HepG2 (cell line): ENCODE results near the gene DRAXIN. TPM values are rescaled to one million over a fixed set of nuclear protein-coding genes. Genes with fewer than 3 reads are reported as not detected.

Source experiments
- ATAC-seq: fragments of 200-7000 bp; cut with Tn5 transposase; 3 replicates; pipeline ENCODE4 v1.9.1; 2020; ENCODE audit warnings: mild to moderate bottlenecking, moderate library complexity
- BruUV-seq: library from RNA; stranded (reverse); fragments of 400-500 nt; replicated peaks from 2 replicates; lab custom pipeline; 2021; lab: Mats Ljungman, UMichigan
- CTCF ChIA-PET: fragments of 300-600 bp; formaldehyde crosslinking; extraction: SDS; loops from one replicate; lab custom pipeline; 2021; ENCODE audit warnings: low total read pairs, inconsistent platforms, low intra/inter-chr PET ratio; lab: Yijun Ruan, JAX
- POLR2A ChIA-PET: fragments of 350-600 bp; sonication (Branson Sonifier 250); formaldehyde crosslinking; loops from one replicate; lab custom pipeline; 2020; ENCODE audit warnings: antibody characterized with exemption, inconsistent platforms; lab: Yijun Ruan, JAX
- DNase-seq: peaks from one replicate; pipeline ENCODE4 v3.0.0-alpha.2; 2015; ENCODE audit warnings: low spot score
- FAIRE-seq: peaks from 3 replicates; lab custom pipeline; 2011; peaks lifted over from hg19 to GRCh38; lab: Jason Lieb, UNC
- H2AFZ ChIP-seq: one replicate; pipeline ENCODE4 v1.6.1; 2011; ENCODE audit warnings: low read length, inconsistent platforms
- H3K27ac ChIP-seq: fragments of 300-600 bp; 3 replicates; pipeline ENCODE4 v1.8.0; 2011; ENCODE audit warnings: mixed run types, mild to moderate bottlenecking, mixed read lengths, low read length, inconsistent platforms; ENCODE audit not compliant: insufficient read depth; ENCODE audit errors: extremely low read length
- H3K27me3 ChIP-seq, 2 experiments: fragments of 200-600 bp in 1 of 2; 2 replicates in 1 of 2; 3 replicates in 1 of 2; pipeline versions ENCODE4 v1.6.0 to v1.8.0; 2011; ENCODE audit warnings: low read length in 2 of 2, mild to moderate bottlenecking in 2 of 2, moderate library complexity in 2 of 2, inconsistent platforms in 1 of 2; ENCODE audit not compliant: insufficient read depth in 2 of 2, control insufficient read depth in 1 of 2
- H3K36me3 ChIP-seq, 2 experiments: fragments of 200-600 bp in 1 of 2; replicated peaks in 1 of 2; 2 replicates in 1 of 2; 3 replicates in 1 of 2; pipeline versions ENCODE4 v1.5.1 to v1.8.0; 2011; ENCODE audit warnings: low read length in 2 of 2, inconsistent platforms in 1 of 2; ENCODE audit not compliant: insufficient read depth in 2 of 2, control insufficient read depth in 1 of 2
- H3K4me1 ChIP-seq: 2 replicates; pipeline ENCODE4 v1.5.1; 2012; ENCODE audit warnings: low read length, inconsistent platforms; ENCODE audit not compliant: insufficient read depth
- H3K4me2 ChIP-seq: 2 replicates; pipeline ENCODE4 v1.6.0; 2011; ENCODE audit warnings: low read depth, low read length, inconsistent platforms
- H3K4me3 ChIP-seq, 3 experiments: fragments of 200-600 bp in 1 of 3; sonication (generic), shearing (Covaris generic) in 1 of 3; replicated peaks in 1 of 3; 2 replicates each; pipeline ENCODE4 v1.5.1; 2011 to 2016; ENCODE audit warnings: low read length in 3 of 3, inconsistent platforms in 2 of 3, low read depth in 2 of 3, mild to moderate bottlenecking in 2 of 3, control low read depth in 1 of 3, mixed read lengths in 1 of 3; ENCODE audit not compliant: insufficient read depth in 1 of 3
- H3K79me2 ChIP-seq: one replicate; pipeline ENCODE4 v1.6.1; 2011; ENCODE audit warnings: low read length, inconsistent platforms; ENCODE audit not compliant: insufficient read depth
- H3K9ac ChIP-seq: 2 replicates; pipeline ENCODE4 v1.6.0; 2011; ENCODE audit warnings: mild to moderate bottlenecking, low read depth, low read length, inconsistent platforms; ENCODE audit not compliant: insufficient read depth
- H3K9me3 ChIP-seq: 2 replicates; pipeline ENCODE4 v1.5.1; 2012; ENCODE audit warnings: mild to moderate bottlenecking, low read length
- H4K20me1 ChIP-seq: 2 replicates; pipeline ENCODE4 v1.6.0; 2011; ENCODE audit warnings: inconsistent platforms, mild to moderate bottlenecking, low read length, moderate library complexity; ENCODE audit not compliant: insufficient read depth
- ADNP ChIP-seq: sonication (generic); formaldehyde crosslinking; IDR thresholded peaks from 2 replicates; pipeline ENCODE4 v1.4.0; 2020; ENCODE audit warnings: missing genetic modification reagents
- CREB1 ChIP-seq, 2 experiments: fragments of 450-650 bp in 1 of 2; IDR thresholded peaks; 2 replicates each; pipeline ENCODE4 v1.6.1; 2016 to 2017; ENCODE audit warnings: control low read depth in 1 of 2, mild to moderate bottlenecking in 1 of 2, missing compliant biosample characterization in 1 of 2, missing genetic modification characterization in 1 of 2
- HDAC1 ChIP-seq: sonication (generic); formaldehyde crosslinking; IDR thresholded peaks from 2 replicates; pipeline ENCODE4 v1.5.1; 2020; ENCODE audit warnings: mild to moderate bottlenecking, missing genetic modification reagents
- POLR2G ChIP-seq: fragments of 200-400 bp; formaldehyde crosslinking; IDR thresholded peaks from 2 replicates; pipeline ENCODE4 v1.6.1; 2018; ENCODE audit warnings: mild to moderate bottlenecking, low read depth, low read length, moderate library complexity
- SAP130 ChIP-seq: IDR thresholded peaks from 2 replicates; pipeline ENCODE4 v1.6.1; 2016; ENCODE audit warnings: low read depth
- ZKSCAN5 ChIP-seq: sonication (generic); formaldehyde crosslinking; IDR thresholded peaks from 2 replicates; pipeline ENCODE4 v1.5.1; 2020; ENCODE audit warnings: mild to moderate bottlenecking, missing genetic modification reagents
- ZKSCAN8 ChIP-seq: IDR thresholded peaks from 2 replicates; pipeline ENCODE4 v1.6.1; 2016; ENCODE audit warnings: borderline replicate concordance, missing genetic modification reagents, missing compliant biosample characterization
- ZNF510 ChIP-seq: sonication (generic); formaldehyde crosslinking; IDR thresholded peaks from 2 replicates; pipeline ENCODE4 v1.4.0; 2020; ENCODE audit warnings: low read depth, mild to moderate bottlenecking, missing genetic modification reagents
- ZNF547 ChIP-seq: sonication (generic); formaldehyde crosslinking; IDR thresholded peaks from 2 replicates; pipeline ENCODE4 v1.5.1; 2020; ENCODE audit warnings: mild to moderate bottlenecking, missing genetic modification reagents
- ZNF761 ChIP-seq: sonication (generic); formaldehyde crosslinking; conservative IDR thresholded peaks from 2 replicates; pipeline ENCODE4 v1.4.0; 2020; ENCODE audit warnings: mild to moderate bottlenecking, missing genetic modification reagents
- ZSCAN25 ChIP-seq: sonication (generic); formaldehyde crosslinking; IDR thresholded peaks from 2 replicates; pipeline ENCODE4 v1.8.0; 2022; ENCODE audit warnings: mild to moderate bottlenecking, missing genetic modification reagents
- ZSCAN29 ChIP-seq: sonication (generic); formaldehyde crosslinking; conservative IDR thresholded peaks from 2 replicates; pipeline ENCODE4 v1.4.0; 2020; ENCODE audit warnings: mild to moderate bottlenecking, missing genetic modification reagents
- WGBS: methylation state at CpG from one replicate; pipeline ENCODE4 v1.1.6; 2017; ENCODE audit warnings: low lambda C conversion rate; 5-methylcytosine and 5-hydroxymethylcytosine counted together
- in situ Hi-C: cut with HindIII; loops from 2 replicates; pipeline ENCODE4 v1.10.0; 2017; ENCODE audit warnings: low pct_unique_long_range_greater_than_20kb; ENCODE audit not compliant: extremely low pct_ligation_motif_present
- intact Hi-C: fragments of 100-400 bp; cut with micrococcal nuclease; formaldehyde crosslinking; loops from one replicate; pipeline ENCODE4 v1.10.0; 2022; ENCODE audit not compliant: unreplicated experiment
- polyA plus RNA-seq, 8 experiments: library from polyadenylated mRNA; depleted of rRNA in 3 of 8; stranded (reverse) in 7 of 8; unstranded in 1 of 8; fragments of >200 nt; fragmentation: Illumina TruSeq in 4 of 8; extraction: Trizol in 4 of 8; gene quantifications; 2 replicates each; pipeline versions ENCODE4 v1.2.1 to v1.2.3, GENCODE V29; 2011 to 2016; ENCODE audit warnings: low read depth in 4 of 8, missing spikeins in 1 of 8, mixed read lengths in 1 of 8; ENCODE audit not compliant: insufficient read depth in 1 of 8
- total RNA-seq, 5 experiments: library from RNA; depleted of rRNA; stranded (reverse); fragments of >200 nt; fragmentation: Illumina TruSeq; extraction: Trizol; gene quantifications; 2 replicates each; pipeline ENCODE4 v1.2.3, GENCODE V29; 2016; ENCODE audit warnings: low read depth in 1 of 5
- TF ChIP-seq, protein P1 (sequence below): sonication (generic); formaldehyde crosslinking; IDR thresholded peaks from 2 replicates; pipeline ENCODE4 v1.8.1; 2023; ENCODE audit warnings: mild to moderate bottlenecking, missing genetic modification reagents
- TF ChIP-seq, protein P2 (sequence below): sonication (generic); formaldehyde crosslinking; IDR thresholded peaks from 2 replicates; pipeline ENCODE4 v1.8.0; 2022; ENCODE audit warnings: mild to moderate bottlenecking, missing genetic modification reagents, moderate library complexity
- TF ChIP-seq, protein P3 (sequence below), 2 experiments: sonication (generic) in 1 of 2; formaldehyde crosslinking in 1 of 2; IDR thresholded peaks; 2 replicates each; pipeline versions ENCODE4 v1.4.0 to v1.6.1; 2018 to 2020; ENCODE audit warnings: missing genetic modification reagents in 2 of 2, borderline replicate concordance in 1 of 2, low read depth in 1 of 2, mild to moderate bottlenecking in 1 of 2, missing biosample characterization in 1 of 2

DRAXIN gene
- total and polyA plus RNA-seq, 2 of the 13 experiments (the other 11 are each of a cell fraction or from before 2014, with no cell fraction given), result 0.02 TPM; not detected in 1

DNA sequence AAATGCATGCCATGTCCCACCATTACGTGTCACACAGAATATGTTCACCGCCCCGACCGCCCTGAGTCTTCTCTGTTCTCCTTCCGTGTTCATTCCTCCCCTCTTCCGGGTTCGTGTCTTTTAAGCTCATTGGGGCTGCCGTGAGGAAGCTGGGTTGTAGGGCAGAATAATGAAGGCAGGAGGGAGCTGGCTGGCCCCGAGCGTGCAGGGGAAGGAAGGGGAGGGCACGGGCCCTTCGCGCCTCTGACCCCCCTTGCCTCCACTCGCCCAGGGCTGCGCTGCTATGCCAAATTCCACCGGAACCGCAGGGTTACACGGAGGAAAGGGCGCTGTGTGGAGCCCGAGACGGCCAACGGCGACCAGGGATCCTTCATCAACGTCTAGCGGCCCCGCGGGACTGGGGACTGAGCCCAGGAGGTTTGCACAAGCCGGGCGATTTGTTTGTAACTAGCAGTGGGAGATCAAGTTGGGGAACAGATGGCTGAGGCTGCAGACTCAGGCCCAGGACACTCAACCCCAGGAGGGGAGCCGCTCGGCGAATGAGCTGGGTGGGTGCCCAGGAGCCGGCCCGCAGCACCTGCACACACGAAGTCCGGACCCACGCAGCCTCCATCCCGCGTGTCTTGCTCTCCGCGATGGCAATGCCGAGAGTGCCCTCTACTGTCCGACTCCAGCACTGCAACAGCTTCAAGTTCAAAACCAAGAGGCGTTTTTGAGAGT, 28.0 kb downstream of the DRAXIN start (continued):
- TF ChIP-seq, protein P1, sequence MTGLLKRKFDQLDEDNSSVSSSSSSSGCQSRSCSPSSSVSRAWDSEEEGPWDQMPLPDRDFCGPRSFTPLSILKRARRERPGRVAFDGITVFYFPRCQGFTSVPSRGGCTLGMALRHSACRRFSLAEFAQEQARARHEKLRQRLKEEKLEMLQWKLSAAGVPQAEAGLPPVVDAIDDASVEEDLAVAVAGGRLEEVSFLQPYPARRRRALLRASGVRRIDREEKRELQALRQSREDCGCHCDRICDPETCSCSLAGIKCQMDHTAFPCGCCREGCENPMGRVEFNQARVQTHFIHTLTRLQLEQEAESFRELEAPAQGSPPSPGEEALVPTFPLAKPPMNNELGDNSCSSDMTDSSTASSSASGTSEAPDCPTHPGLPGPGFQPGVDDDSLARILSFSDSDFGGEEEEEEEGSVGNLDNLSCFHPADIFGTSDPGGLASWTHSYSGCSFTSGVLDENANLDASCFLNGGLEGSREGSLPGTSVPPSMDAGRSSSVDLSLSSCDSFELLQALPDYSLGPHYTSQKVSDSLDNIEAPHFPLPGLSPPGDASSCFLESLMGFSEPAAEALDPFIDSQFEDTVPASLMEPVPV (CRISPR knock-in tag), result no peak
- TF ChIP-seq HDAC1 (CRISPR knock-in tag), result peak; percentile 56; the same call in 1 of the 2 replicates
- TF ChIP-seq SAP130 (CRISPR knock-in tag), result 0 out of 2 replicates have a peak, but pooled peaks have one; percentile 24
- TF ChIP-seq CREB1 (IDR thresholded peaks at IDR 0.05), result no peak
- 0 out of 2 replicates have a peak, but pooled peaks have one; percentile 23 for TF ChIP-seq CREB1 (CRISPR knock-in tag; IDR thresholded peaks at IDR 0.05)
- TF ChIP-seq, protein P2, sequence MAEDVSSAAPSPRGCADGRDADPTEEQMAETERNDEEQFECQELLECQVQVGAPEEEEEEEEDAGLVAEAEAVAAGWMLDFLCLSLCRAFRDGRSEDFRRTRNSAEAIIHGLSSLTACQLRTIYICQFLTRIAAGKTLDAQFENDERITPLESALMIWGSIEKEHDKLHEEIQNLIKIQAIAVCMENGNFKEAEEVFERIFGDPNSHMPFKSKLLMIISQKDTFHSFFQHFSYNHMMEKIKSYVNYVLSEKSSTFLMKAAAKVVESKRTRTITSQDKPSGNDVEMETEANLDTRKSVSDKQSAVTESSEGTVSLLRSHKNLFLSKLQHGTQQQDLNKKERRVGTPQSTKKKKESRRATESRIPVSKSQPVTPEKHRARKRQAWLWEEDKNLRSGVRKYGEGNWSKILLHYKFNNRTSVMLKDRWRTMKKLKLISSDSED (CRISPR knock-in tag), result no peak
- TF ChIP-seq ZSCAN25 (CRISPR knock-in tag), result peak; percentile 96

DNA sequence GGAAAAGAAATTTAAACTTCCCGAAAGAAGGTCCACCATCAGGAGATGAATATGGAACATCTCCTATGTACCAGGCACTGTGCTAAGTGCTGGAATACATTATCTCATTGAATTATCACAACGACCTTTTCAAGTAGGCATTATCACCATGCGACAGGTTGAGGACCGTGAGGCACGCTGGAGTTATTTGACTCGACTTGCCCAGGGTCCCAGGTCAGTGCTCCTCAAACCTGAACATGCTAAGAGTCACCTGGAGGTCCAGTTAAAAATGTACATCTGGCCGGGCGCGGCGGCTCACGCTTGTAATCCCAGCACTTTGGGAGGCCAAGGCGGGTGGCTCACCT, 28.5 kb downstream of the DRAXIN start:
- H3K4me1 ChIP-seq, result peaks cover 11% of the 10 kb centered on the region
- no peaks in the 10 kb centered on the region for H3K9me3 ChIP-seq
- no peak overlapping the region for H3K9ac ChIP-seq
- peaks cover 8 to 40% of the 10 kb centered on the region in 2 experiments; a peak in 4 of 5 replicates for H3K27me3 ChIP-seq
- H3K4me2 ChIP-seq, result peak overlapping the region; percentile 95
- no peak overlapping the region for H3K27ac ChIP-seq
- ChIA-PET CTCF (interaction anchor here (0.7 to 1.8 kb wide), 4 partner anchors 56 to 241 kb away, joined by 3 to 15 read pairs (median 6); partner anchors contain the start of genes DISP3 and FBXO6), POLR2A (interaction anchor here (1.5 to 2.1 kb wide), 5 partner anchors 12 to 67 kb away, joined by 4 to 9 read pairs (median 7); partner anchors contain the start of genes AGTRAP and FBXO6)
- H3K36me3 ChIP-seq, result no peaks in the 10 kb centered on the region
- 35% methylated on average over 7 of the region's 12 CpGs for WGBS
- no peak for ATAC-seq
- peak overlapping the region in 1 of 3 experiments; percentile 72; a peak in 1 of 6 replicates for H3K4me3 ChIP-seq
- H4K20me1 ChIP-seq, result no peaks in the 10 kb centered on the region
- in situ Hi-C loops, result no loop called here
- FAIRE-seq, result no peak
- H2AFZ ChIP-seq, result no peak overlapping the region
- intact Hi-C loops, result no loop called here
- no peaks in the 10 kb centered on the region for H3K79me2 ChIP-seq
- DNase-seq, result no peak
- BruUV-seq, result no TSS peak
- TF ChIP-seq ZNF510 (CRISPR knock-in tag) (no peak), POLR2G (no peak), SAP130 (CRISPR knock-in tag) (no peak), ZKSCAN8 (CRISPR knock-in tag) (no peak), ADNP (CRISPR knock-in tag) (no peak), ZSCAN29 (CRISPR knock-in tag) (0 out of 2 replicates have a peak, but pooled peaks have one; percentile 4), ZKSCAN5 (CRISPR knock-in tag) (no peak), ZNF547 (CRISPR knock-in tag) (no peak), ZNF761 (CRISPR knock-in tag) (no peak)
- TF ChIP-seq, protein P3, sequence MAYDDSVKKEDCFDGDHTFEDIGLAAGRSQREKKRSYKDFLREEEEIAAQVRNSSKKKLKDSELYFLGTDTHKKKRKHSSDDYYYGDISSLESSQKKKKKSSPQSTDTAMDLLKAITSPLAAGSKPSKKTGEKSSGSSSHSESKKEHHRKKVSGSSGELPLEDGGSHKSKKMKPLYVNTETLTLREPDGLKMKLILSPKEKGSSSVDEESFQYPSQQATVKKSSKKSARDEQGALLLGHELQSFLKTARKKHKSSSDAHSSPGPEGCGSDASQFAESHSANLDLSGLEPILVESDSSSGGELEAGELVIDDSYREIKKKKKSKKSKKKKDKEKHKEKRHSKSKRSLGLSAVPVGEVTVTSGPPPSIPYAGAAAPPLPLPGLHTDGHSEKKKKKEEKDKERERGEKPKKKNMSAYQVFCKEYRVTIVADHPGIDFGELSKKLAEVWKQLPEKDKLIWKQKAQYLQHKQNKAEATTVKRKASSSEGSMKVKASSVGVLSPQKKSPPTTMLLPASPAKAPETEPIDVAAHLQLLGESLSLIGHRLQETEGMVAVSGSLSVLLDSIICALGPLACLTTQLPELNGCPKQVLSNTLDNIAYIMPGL (CRISPR knock-in tag; IDR thresholded peaks at IDR 0.05; ENCODE audit: borderline replicate concordance in 1 of 2, low read depth in 1 of 2), result 0 out of 4 replicates have a peak, but pooled peaks of 1 of the 2 experiments have one; percentile 0
